ENCODE data around the gene TTC5.

- TF ChIP-seq CTCF (IDR thresholded peaks at IDR 0.05), result no peak
- no peak for TF ChIP-seq EZH2phosphoT487 (IDR thresholded peaks at IDR 0.05)
- no peak for TF ChIP-seq EZH2 (IDR thresholded peaks at IDR 0.05)
Observed at GRCh38 chr14:20328705-20329104, 23.0 kb upstream of the TTC5 start.
